ENCODE measurements around the gene SMYD3. TPM values are rescaled to one million over a fixed set of nuclear protein-coding genes. Genes with fewer than 3 reads are reported as not detected.

The SMYD3 gene
- total and polyA plus RNA-seq, 2 donors (not counting 1 experiment from before 2014, with no cell fraction given), result 69.4 to 83.1 TPM

GRCh38 chr1:246166841-246167240, 340.2 kb downstream of the SMYD3 start:
- Histone ChIP-seq H3K4me1 (ENCODE audit: control insufficient read depth, extremely low read depth, insufficient read depth, low read length) (peaks cover 2% of the 10 kb centered on the region), H4K20me1 (ENCODE audit: control insufficient read depth, extremely low read depth, insufficient read depth, low read length) (no peaks in the 10 kb centered on the region), H2AFZ (ENCODE audit: low read length) (no peak overlapping the region), H3K27me3 (ENCODE audit: control insufficient read depth, insufficient read depth, low read length) (no peaks in the 10 kb centered on the region), H3K9ac (ENCODE audit: insufficient read depth, low read length) (no peak overlapping the region), H3K36me3 (ENCODE audit: control insufficient read depth, insufficient read depth, low read length) (no peaks in the 10 kb centered on the region), H3K4me3 (replicated peaks in 1 of 4; ENCODE audit: control extremely low read depth in 1 of 4, insufficient read depth in 1 of 4, low read depth in 3 of 4, low read length in 4 of 4) (no peak overlapping the region), H3K4me2 (ENCODE audit: extremely low read depth, insufficient read depth, low read length) (no peak overlapping the region), H3K9me3 (ENCODE audit: control insufficient read depth, insufficient read depth, low read depth, low read length) (no peaks in the 10 kb centered on the region), H3K27ac (ENCODE audit: insufficient read depth, low read length) (no peak overlapping the region), H3K79me2 (ENCODE audit: control insufficient read depth, insufficient read depth, low read length) (no peaks in the 10 kb centered on the region)
- TF ChIP-seq CTCF (conservative IDR thresholded peaks at IDR 0.05 in 1 of 2, IDR thresholded peaks at IDR 0.05 in 1 of 2; ENCODE audit: low read depth in 1 of 2, low read length in 2 of 2) (no peak), EZH2 (IDR thresholded peaks at IDR 0.05; ENCODE audit: low read length, missing control alignments) (no peak)
- DNase-seq (ENCODE audit: low read depth in 2 of 2), result no peak

GRCh38 chr1:246165826-246166709, 341.0 kb downstream of the SMYD3 start:
- no peaks in the 10 kb centered on the region for H3K36me3 ChIP-seq (ENCODE audit: control insufficient read depth, insufficient read depth, low read length)
- H3K27me3 ChIP-seq (ENCODE audit: control insufficient read depth, insufficient read depth, low read length), result no peaks in the 10 kb centered on the region
- H3K4me1 ChIP-seq (ENCODE audit: control insufficient read depth, extremely low read depth, insufficient read depth, low read length), result peaks cover 3% of the 10 kb centered on the region
- H4K20me1 ChIP-seq (ENCODE audit: control insufficient read depth, extremely low read depth, insufficient read depth, low read length), result no peaks in the 10 kb centered on the region
- DNase-seq (ENCODE audit: low read depth in 2 of 2), result no peak
- no peak overlapping the region for H3K9ac ChIP-seq (ENCODE audit: insufficient read depth, low read length)
- H2AFZ ChIP-seq (ENCODE audit: low read length), result no peak overlapping the region
- H3K4me3 ChIP-seq (replicated peaks in 1 of 4; ENCODE audit: control extremely low read depth in 1 of 4, insufficient read depth in 1 of 4, low read depth in 3 of 4, low read length in 4 of 4), result no peak overlapping the region
- no peaks in the 10 kb centered on the region for H3K79me2 ChIP-seq (ENCODE audit: control insufficient read depth, insufficient read depth, low read length)
- H3K9me3 ChIP-seq (ENCODE audit: control insufficient read depth, insufficient read depth, low read depth, low read length), result no peaks in the 10 kb centered on the region
- no peak for TF ChIP-seq EZH2 (IDR thresholded peaks at IDR 0.05; ENCODE audit: low read length, missing control alignments)
- TF ChIP-seq CTCF (conservative IDR thresholded peaks at IDR 0.05 in 1 of 2, IDR thresholded peaks at IDR 0.05 in 1 of 2; ENCODE audit: low read depth in 1 of 2, low read length in 2 of 2), result no peak
- no peak overlapping the region for H3K27ac ChIP-seq (ENCODE audit: insufficient read depth, low read length)
- H3K4me2 ChIP-seq (ENCODE audit: extremely low read depth, insufficient read depth, low read length), result no peak overlapping the region

GRCh38 chr1:246164764-246165163, 342.3 kb downstream of the SMYD3 start:
- no peaks in the 10 kb centered on the region for H4K20me1 ChIP-seq (ENCODE audit: control insufficient read depth, extremely low read depth, insufficient read depth, low read length)
- H3K4me1 ChIP-seq (ENCODE audit: control insufficient read depth, extremely low read depth, insufficient read depth, low read length), result peaks cover 3% of the 10 kb centered on the region
- H2AFZ ChIP-seq (ENCODE audit: low read length), result no peak overlapping the region
- no peak overlapping the region for H3K4me3 ChIP-seq (replicated peaks in 1 of 4; ENCODE audit: control extremely low read depth in 1 of 4, insufficient read depth in 1 of 4, low read depth in 3 of 4, low read length in 4 of 4)
- no peaks in the 10 kb centered on the region for H3K79me2 ChIP-seq (ENCODE audit: control insufficient read depth, insufficient read depth, low read length)
- H3K9me3 ChIP-seq (ENCODE audit: control insufficient read depth, insufficient read depth, low read depth, low read length), result no peaks in the 10 kb centered on the region
- H3K36me3 ChIP-seq (ENCODE audit: control insufficient read depth, insufficient read depth, low read length), result no peaks in the 10 kb centered on the region
- no peak for TF ChIP-seq CTCF (conservative IDR thresholded peaks at IDR 0.05 in 1 of 2, IDR thresholded peaks at IDR 0.05 in 1 of 2; ENCODE audit: low read depth in 1 of 2, low read length in 2 of 2)
- TF ChIP-seq EZH2 (IDR thresholded peaks at IDR 0.05; ENCODE audit: low read length, missing control alignments), result no peak
- DNase-seq (ENCODE audit: low read depth in 2 of 2), result no peak
- H3K27ac ChIP-seq (ENCODE audit: insufficient read depth, low read length), result no peak overlapping the region
- no peak overlapping the region for H3K9ac ChIP-seq (ENCODE audit: insufficient read depth, low read length)
- no peaks in the 10 kb centered on the region for H3K27me3 ChIP-seq (ENCODE audit: control insufficient read depth, insufficient read depth, low read length)
- no peak overlapping the region for H3K4me2 ChIP-seq (ENCODE audit: extremely low read depth, insufficient read depth, low read length)
